Measurements from ENCODE around the gene GPX8.
A peak's percentile ranks its signal among the peaks of the same experiment; 100 is the strongest.

GPX8 gene

GRCh38 chr5:55171471-55171870 is 11.5 kb downstream of the GPX8 start:
- in situ Hi-C loops (cut with HindIII; ENCODE audit: low pct_ligation_motif_present, low pct_unique_long_range_greater_than_20kb, low sequenced_read_pairs), result no loop called here

GRCh38 chr5:55172051-55172899 is 12.3 kb downstream of the GPX8 start:
- DNase-seq, result peak; percentile 80
- in situ Hi-C loops (cut with HindIII; ENCODE audit: low pct_ligation_motif_present, low pct_unique_long_range_greater_than_20kb, low sequenced_read_pairs), result no loop called here

More at GRCh38 chr5:55171471-55171870, 11.5 kb downstream of the GPX8 start:
- no peak for DNase-seq

GRCh38 chr5:55172937-55173686 is 13.1 kb downstream of the GPX8 start, which contains the start of gene CDC20B:
TSS of gene CDC20B (minus strand) at chr5:55173177. CDS start at chr5:55173000, 177 bp downstream.
- DNase-seq, result peak; percentile 77
- in situ Hi-C loops (cut with HindIII; ENCODE audit: low pct_ligation_motif_present, low pct_unique_long_range_greater_than_20kb, low sequenced_read_pairs), result no loop called here

GRCh38 chr5:55173687-55174230 is 13.8 kb downstream of the GPX8 start:
- no peak for DNase-seq
- in situ Hi-C loops (cut with HindIII; ENCODE audit: low pct_ligation_motif_present, low pct_unique_long_range_greater_than_20kb, low sequenced_read_pairs), result no loop called here

GRCh38 chr5:55175781-55176175 is 15.8 kb downstream of the GPX8 start:
- in situ Hi-C loops (cut with HindIII; ENCODE audit: low pct_ligation_motif_present, low pct_unique_long_range_greater_than_20kb, low sequenced_read_pairs), result no loop called here
- no peak for DNase-seq

- peak; percentile 78 for DNase-seq
- in situ Hi-C loops (cut with HindIII; ENCODE audit: low pct_ligation_motif_present, low pct_unique_long_range_greater_than_20kb, low sequenced_read_pairs), result no loop called here
These were observed 16.3 kb downstream of the GPX8 start for GRCh38 chr5:55176176-55176818.

GRCh38 chr5:55177078-55177477 is 17.1 kb downstream of the GPX8 start:
- no peak for DNase-seq
- in situ Hi-C loops (cut with HindIII; ENCODE audit: low pct_ligation_motif_present, low pct_unique_long_range_greater_than_20kb, low sequenced_read_pairs), result no loop called here

GRCh38 chr5:55180016-55180415 is 20.0 kb downstream of the GPX8 start:
- DNase-seq, result no peak
- in situ Hi-C loops (cut with HindIII; ENCODE audit: low pct_ligation_motif_present, low pct_unique_long_range_greater_than_20kb, low sequenced_read_pairs), result no loop called here

GRCh38 chr5:55187370-55187769 is 27.4 kb downstream of the GPX8 start:
- DNase-seq, result peak; percentile 33
- in situ Hi-C loops (cut with HindIII; ENCODE audit: low pct_ligation_motif_present, low pct_unique_long_range_greater_than_20kb, low sequenced_read_pairs), result no loop called here

GRCh38 chr5:55188656-55189540 is 28.9 kb downstream of the GPX8 start:
- DNase-seq, result no peak
- in situ Hi-C loops (cut with HindIII; ENCODE audit: low pct_ligation_motif_present, low pct_unique_long_range_greater_than_20kb, low sequenced_read_pairs), result no loop called here

- no peak for DNase-seq
- in situ Hi-C loops (cut with HindIII; ENCODE audit: low pct_ligation_motif_present, low pct_unique_long_range_greater_than_20kb, low sequenced_read_pairs), result no loop called here
These were observed 31.2 kb downstream of the GPX8 start for GRCh38 chr5:55191165-55191564.

GRCh38 chr5:55205001-55205400 is 45.0 kb downstream of the GPX8 start:
- no peak for DNase-seq
- in situ Hi-C loops (cut with HindIII; ENCODE audit: low pct_ligation_motif_present, low pct_unique_long_range_greater_than_20kb, low sequenced_read_pairs), result no loop called here

- DNase-seq, result no peak
- in situ Hi-C loops (cut with HindIII; ENCODE audit: low pct_ligation_motif_present, low pct_unique_long_range_greater_than_20kb, low sequenced_read_pairs), result no loop called here
These were observed 51.4 kb downstream of the GPX8 start for GRCh38 chr5:55211184-55211874.

Measured in ACHN (cell line).